ENCODE measurements around the gene TMC6. TPM values are rescaled to one million over a fixed set of nuclear protein-coding genes. Genes with fewer than 3 reads are reported as not detected.

Gene TMC6
- total and polyA plus RNA-seq, 2 of the 13 experiments (the other 11 are each of a cell fraction or from before 2014, with no cell fraction given): 48.4 to 99.1 TPM

- TF ChIP-seq ZNF598 (CRISPR knock-in tag; IDR thresholded peaks at IDR 0.05; ENCODE audit: borderline replicate concordance): 0 out of 2 replicates have a peak, but pooled peaks have one; percentile 25
- no peak for TF ChIP-seq ZNF350 (CRISPR knock-in tag; IDR thresholded peaks at IDR 0.05; ENCODE audit: borderline replicate concordance, low read depth)
- no peak for TF ChIP-seq ZNF841 (CRISPR knock-in tag; IDR thresholded peaks at IDR 0.05; ENCODE audit: borderline replicate concordance)
- no peak for TF ChIP-seq ZSCAN12 (CRISPR knock-in tag; IDR thresholded peaks at IDR 0.05)
- no peak for TF ChIP-seq DR1 (CRISPR knock-in tag; IDR thresholded peaks at IDR 0.05)
- no peak for TF ChIP-seq HOXA3 (CRISPR knock-in tag; IDR thresholded peaks at IDR 0.05)
- TF ChIP-seq LCORL (IDR thresholded peaks at IDR 0.05): no peak
- no peak for TF ChIP-seq LCORL (CRISPR knock-in tag; IDR thresholded peaks at IDR 0.05)
- no peak for TF ChIP-seq CENPX (CRISPR knock-in tag; IDR thresholded peaks at IDR 0.05)
- TF ChIP-seq NAIF1 (CRISPR knock-in tag; IDR thresholded peaks at IDR 0.05; ENCODE audit: borderline replicate concordance): no peak
- no peak for TF ChIP-seq ZZZ3 (CRISPR knock-in tag; IDR thresholded peaks at IDR 0.05; ENCODE audit: borderline replicate concordance)
- no peak for TF ChIP-seq ZBTB46 (CRISPR knock-in tag; IDR thresholded peaks at IDR 0.05; ENCODE audit: borderline replicate concordance)
- no peak for TF ChIP-seq ZBTB49 (CRISPR knock-in tag; IDR thresholded peaks at IDR 0.05; ENCODE audit: borderline replicate concordance)
- no peak for TF ChIP-seq TAF1 (CRISPR knock-in tag; IDR thresholded peaks at IDR 0.05)
- no peak for TF ChIP-seq ZNF503 (CRISPR knock-in tag; IDR thresholded peaks at IDR 0.05)
- TF ChIP-seq MAFG (CRISPR knock-in tag; IDR thresholded peaks at IDR 0.05): no peak
- TF ChIP-seq TBX2 (CRISPR knock-in tag; IDR thresholded peaks at IDR 0.05; ENCODE audit: borderline replicate concordance): 0 out of 2 replicates have a peak, but pooled peaks have one; percentile 1
- no peak for TF ChIP-seq ZNF574 (CRISPR knock-in tag; IDR thresholded peaks at IDR 0.05)
- no peak for TF ChIP-seq AKAP8 (CRISPR knock-in tag; IDR thresholded peaks at IDR 0.05)
- no peak for TF ChIP-seq SIN3A (IDR thresholded peaks at IDR 0.05; ENCODE audit: borderline replicate concordance, low read depth, low read length)
- no peak for TF ChIP-seq FOXJ3 (CRISPR knock-in tag; IDR thresholded peaks at IDR 0.05; ENCODE audit: borderline replicate concordance)
- TF ChIP-seq TEAD3 (CRISPR knock-in tag; optimal IDR thresholded peaks at IDR 0.05; ENCODE audit: borderline replicate concordance): peak; percentile 26
These were observed 965 bp upstream of the TMC6 start (continued) for GRCh38 chr17:78129351-78130089.

Data from HepG2 (cell line).